SK-N-SH treated with all-trans-retinoic acid at 6 μM for 48 hours (cell line): ENCODE data around the gene TRABD2A.

ENCODE experiments used
- ARNTL ChIP-seq: fragments of 450-650 bp; formaldehyde crosslinking; IDR thresholded peaks from 2 replicates; pipeline ENCODE4 v1.5.0; 2020; ENCODE audit warnings: low read depth, mild to moderate bottlenecking, moderate library complexity, borderline replicate concordance
- ESRRG ChIP-seq: fragments of 250-450 bp; sonication (Bioruptor Pico); IDR thresholded peaks from 2 replicates; pipeline ENCODE4 v1.6.1; 2021; ENCODE audit warnings: mild to moderate bottlenecking
- RARB ChIP-seq: fragments of 250-450 bp; sonication (Bioruptor Pico); IDR thresholded peaks from 2 replicates; pipeline ENCODE4 v1.8.0; 2021; ENCODE audit warnings: mild to moderate bottlenecking, moderate library complexity
- TCF4 ChIP-seq: fragments of 250-450 bp; sonication (Bioruptor Pico); IDR thresholded peaks from 2 replicates; pipeline ENCODE4 v1.8.0; 2021; ENCODE audit warnings: mild to moderate bottlenecking, moderate library complexity, borderline replicate concordance
- ZNF565 ChIP-seq: fragments of 450-650 bp; formaldehyde crosslinking; conservative IDR thresholded peaks from 2 replicates; pipeline ENCODE4 v1.5.0; 2020; ENCODE audit warnings: low read depth, mild to moderate bottlenecking, moderate library complexity
- ZNF8 ChIP-seq: fragments of 450-650 bp; formaldehyde crosslinking; IDR thresholded peaks from 2 replicates; pipeline ENCODE4 v1.5.0; 2020; ENCODE audit warnings: mild to moderate bottlenecking, moderate library complexity
- TF ChIP-seq, protein P1 (sequence below): fragments of 250-450 bp; sonication (Bioruptor Pico); IDR thresholded peaks from 2 replicates; pipeline ENCODE4 v1.8.0; 2020; ENCODE audit warnings: mild to moderate bottlenecking, moderate library complexity, borderline replicate concordance
- TF ChIP-seq, protein P2 (sequence below): fragments of 250-450 bp; sonication (Bioruptor Pico); IDR thresholded peaks from 2 replicates; pipeline ENCODE4 v1.5.0; 2020; ENCODE audit warnings: mild to moderate bottlenecking, moderate library complexity

DNA sequence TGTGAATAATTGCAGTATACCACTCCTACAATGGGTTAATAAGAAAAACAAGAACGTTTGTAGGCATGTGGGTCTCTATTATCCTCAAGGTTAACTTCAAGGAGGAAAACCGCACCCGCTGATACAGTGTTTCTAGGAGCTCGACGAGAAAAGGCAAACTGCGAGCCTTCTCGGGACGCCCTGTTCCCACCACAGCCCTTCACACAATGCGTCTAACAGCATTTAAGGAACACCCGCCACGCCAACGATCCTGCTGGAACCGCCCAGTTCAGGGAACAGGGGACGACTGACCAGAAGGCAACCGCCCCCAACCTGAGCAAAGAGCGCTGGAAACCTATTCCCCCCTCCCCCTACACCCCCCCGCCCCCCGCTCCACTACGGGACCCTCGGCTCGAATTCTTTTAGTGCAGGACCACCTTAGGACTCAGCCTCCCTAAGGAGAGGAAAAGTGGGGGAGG is 23.9 kb upstream of the TRABD2A start:
- TF ChIP-seq, protein P1, sequence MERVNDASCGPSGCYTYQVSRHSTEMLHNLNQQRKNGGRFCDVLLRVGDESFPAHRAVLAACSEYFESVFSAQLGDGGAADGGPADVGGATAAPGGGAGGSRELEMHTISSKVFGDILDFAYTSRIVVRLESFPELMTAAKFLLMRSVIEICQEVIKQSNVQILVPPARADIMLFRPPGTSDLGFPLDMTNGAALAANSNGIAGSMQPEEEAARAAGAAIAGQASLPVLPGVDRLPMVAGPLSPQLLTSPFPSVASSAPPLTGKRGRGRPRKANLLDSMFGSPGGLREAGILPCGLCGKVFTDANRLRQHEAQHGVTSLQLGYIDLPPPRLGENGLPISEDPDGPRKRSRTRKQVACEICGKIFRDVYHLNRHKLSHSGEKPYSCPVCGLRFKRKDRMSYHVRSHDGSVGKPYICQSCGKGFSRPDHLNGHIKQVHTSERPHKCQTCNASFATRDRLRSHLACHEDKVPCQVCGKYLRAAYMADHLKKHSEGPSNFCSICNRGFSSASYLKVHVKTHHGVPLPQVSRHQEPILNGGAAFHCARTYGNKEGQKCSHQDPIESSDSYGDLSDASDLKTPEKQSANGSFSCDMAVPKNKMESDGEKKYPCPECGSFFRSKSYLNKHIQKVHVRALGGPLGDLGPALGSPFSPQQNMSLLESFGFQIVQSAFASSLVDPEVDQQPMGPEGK (CRISPR knock-in tag) = no peak
- TF ChIP-seq, protein P2, sequence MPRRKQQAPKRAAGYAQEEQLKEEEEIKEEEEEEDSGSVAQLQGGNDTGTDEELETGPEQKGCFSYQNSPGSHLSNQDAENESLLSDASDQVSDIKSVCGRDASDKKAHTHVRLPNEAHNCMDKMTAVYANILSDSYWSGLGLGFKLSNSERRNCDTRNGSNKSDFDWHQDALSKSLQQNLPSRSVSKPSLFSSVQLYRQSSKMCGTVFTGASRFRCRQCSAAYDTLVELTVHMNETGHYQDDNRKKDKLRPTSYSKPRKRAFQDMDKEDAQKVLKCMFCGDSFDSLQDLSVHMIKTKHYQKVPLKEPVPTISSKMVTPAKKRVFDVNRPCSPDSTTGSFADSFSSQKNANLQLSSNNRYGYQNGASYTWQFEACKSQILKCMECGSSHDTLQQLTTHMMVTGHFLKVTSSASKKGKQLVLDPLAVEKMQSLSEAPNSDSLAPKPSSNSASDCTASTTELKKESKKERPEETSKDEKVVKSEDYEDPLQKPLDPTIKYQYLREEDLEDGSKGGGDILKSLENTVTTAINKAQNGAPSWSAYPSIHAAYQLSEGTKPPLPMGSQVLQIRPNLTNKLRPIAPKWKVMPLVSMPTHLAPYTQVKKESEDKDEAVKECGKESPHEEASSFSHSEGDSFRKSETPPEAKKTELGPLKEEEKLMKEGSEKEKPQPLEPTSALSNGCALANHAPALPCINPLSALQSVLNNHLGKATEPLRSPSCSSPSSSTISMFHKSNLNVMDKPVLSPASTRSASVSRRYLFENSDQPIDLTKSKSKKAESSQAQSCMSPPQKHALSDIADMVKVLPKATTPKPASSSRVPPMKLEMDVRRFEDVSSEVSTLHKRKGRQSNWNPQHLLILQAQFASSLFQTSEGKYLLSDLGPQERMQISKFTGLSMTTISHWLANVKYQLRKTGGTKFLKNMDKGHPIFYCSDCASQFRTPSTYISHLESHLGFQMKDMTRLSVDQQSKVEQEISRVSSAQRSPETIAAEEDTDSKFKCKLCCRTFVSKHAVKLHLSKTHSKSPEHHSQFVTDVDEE (CRISPR knock-in tag) = no peak
- TF ChIP-seq RARB (CRISPR knock-in tag) (no peak), TCF4 (CRISPR knock-in tag) (no peak), ESRRG (CRISPR knock-in tag) (no peak), ZNF8 (CRISPR knock-in tag) (no peak), ARNTL (CRISPR knock-in tag) (no peak), ZNF565 (CRISPR knock-in tag) (no peak)
